Fibroblast of the conjunctiva (primary cell): Measurements from ENCODE around the gene STX1B.

Source experiments
- DNase-seq: peaks from one replicate; pipeline ENCODE4 v3.0.0-alpha.2; 2010; ENCODE audit warnings: low read depth

STX1B gene

GRCh38 chr16:30979170-30980022 lies 31.0 kb downstream of the STX1B start:
- no peak for DNase-seq

GRCh38 chr16:30977502-30977901 lies 32.9 kb downstream of the STX1B start:
- DNase-seq: no peak

DNA sequence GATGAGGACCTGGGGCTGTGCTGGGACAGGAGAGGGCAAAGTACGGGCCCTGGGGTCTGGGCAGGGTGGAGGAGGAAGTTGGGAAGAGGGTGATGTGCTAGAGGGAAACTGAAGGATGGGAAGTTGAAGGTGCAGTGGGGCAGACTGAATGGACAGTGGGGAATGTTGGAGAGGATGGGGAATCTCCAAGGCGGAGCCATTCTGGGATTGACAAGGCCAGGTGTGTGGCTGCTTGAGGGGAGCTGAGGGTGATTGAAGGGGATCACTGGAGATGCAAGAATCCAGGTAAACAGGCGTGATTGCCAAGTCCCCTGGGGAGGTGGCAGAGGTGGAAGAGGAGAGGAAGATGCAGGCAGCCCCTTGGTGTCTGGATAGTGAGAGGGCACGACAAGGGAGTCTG lies 34.0 kb downstream of the STX1B start:
- DNase-seq: no peak

GRCh38 chr16:30974348-30974747 lies 36.1 kb downstream of the STX1B start:
- no peak for DNase-seq

DNA sequence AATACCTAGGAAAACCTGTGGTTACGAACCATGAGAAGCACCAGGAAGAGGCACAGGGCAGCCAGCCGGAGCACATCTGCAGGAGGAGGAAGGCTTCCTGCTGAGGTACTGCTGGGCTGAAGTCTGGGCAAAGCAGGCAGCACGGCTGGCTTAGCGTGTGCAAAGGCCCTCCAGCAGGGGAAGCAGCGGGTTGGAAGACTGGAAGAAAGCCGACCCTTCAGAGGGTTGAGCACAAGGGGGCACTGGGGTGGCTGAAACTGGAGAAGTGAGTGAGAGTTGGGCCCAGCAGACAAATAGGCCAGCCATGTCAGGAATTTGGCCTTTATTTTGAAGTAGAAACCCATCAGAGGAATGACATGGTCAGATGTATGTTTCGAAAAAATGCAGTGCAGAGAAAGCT lies 37.6 kb downstream of the STX1B start:
- no peak for DNase-seq

- DNase-seq: no peak
Measured at GRCh38 chr16:30971298-30971697, 39.1 kb downstream of the STX1B start.

DNA sequence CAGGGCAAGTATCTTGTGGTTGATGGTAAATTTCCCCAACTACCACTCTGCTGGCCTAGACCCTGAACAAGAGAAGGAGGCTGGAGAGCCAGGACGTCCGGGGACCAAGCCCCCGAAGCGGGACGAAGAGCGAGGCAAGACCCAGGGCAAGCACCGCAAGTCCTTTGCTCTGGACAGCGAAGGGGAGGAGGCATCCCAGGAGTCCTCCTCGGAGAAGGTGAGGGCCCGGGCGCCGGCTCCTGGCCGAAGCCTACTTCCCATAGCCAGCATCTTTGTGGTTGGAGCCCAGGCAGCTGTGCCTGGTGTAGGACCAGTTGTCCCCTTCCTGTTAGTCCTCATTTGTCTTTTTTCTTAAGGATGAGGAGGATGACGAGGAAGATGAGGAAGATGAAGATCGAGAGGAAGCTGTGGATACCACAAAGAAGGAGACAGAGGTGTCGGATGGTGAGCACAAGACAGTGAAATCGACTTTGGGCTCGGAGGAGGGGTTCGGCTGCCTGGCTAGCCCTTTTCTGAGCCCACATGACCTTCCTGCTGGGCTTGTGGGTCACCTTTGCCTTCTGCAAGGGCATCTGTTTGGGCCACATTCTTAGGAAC lies 41.1 kb downstream of the STX1B start:
- no peak for DNase-seq

DNA sequence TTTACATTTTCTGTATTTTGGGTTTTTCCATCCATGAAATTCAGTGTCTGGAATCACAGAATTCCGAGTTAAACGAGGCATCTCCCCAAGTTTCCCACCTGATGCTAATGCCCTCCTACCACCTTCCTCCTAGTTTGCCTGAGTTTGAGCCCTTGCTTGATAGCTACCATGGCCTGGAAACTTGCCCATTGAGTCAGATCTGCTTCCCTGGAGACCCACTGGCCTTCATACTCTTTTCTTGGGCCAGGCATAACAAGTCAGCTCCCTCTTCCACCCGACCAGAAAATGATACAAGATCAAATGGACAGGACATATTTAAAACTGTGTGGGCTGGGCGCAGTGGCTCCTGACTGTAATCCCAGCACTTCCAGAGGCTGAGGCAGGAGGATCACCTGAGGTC lies 42.6 kb downstream of the STX1B start:
- DNase-seq: no peak

GRCh38 chr16:30966033-30966619 lies 44.3 kb downstream of the STX1B start:
- DNase-seq: no peak

GRCh38 chr16:30965436-30965835 lies 45.0 kb downstream of the STX1B start:
- DNase-seq: no peak

GRCh38 chr16:30964574-30965226 lies 45.7 kb downstream of the STX1B start:
- DNase-seq: no peak

DNA sequence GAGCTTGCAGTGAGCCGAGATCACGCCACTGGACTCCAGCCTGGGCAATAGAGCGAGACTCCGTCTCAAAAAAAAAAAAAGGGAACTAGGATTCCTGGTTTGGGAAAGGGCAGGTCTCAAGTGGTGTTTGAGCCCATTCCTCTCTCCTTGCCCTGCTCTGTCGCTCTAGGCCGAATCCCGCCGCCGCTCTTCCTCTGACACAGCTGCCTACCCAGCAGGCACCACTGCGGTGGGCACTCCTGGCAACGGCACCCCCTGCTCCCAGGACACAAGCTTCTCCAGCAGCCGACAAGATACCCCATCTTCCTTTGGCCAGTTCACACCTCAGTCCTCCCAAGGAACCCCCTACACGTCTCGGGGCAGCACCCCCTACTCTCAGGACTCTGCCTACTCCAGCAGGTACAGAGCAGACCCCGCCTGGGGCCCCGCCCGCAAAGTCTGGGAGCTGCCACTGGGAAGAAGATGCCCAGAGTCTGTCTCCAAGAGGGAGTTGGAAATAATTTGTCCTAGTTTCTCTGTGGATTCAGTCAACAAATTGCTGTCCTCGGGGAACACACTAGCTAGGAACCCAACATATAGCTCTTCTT lies 46.4 kb downstream of the STX1B start:
- DNase-seq: no peak

GRCh38 chr16:30961384-30961783 lies 49.1 kb downstream of the STX1B start:
- no peak for DNase-seq

DNA sequence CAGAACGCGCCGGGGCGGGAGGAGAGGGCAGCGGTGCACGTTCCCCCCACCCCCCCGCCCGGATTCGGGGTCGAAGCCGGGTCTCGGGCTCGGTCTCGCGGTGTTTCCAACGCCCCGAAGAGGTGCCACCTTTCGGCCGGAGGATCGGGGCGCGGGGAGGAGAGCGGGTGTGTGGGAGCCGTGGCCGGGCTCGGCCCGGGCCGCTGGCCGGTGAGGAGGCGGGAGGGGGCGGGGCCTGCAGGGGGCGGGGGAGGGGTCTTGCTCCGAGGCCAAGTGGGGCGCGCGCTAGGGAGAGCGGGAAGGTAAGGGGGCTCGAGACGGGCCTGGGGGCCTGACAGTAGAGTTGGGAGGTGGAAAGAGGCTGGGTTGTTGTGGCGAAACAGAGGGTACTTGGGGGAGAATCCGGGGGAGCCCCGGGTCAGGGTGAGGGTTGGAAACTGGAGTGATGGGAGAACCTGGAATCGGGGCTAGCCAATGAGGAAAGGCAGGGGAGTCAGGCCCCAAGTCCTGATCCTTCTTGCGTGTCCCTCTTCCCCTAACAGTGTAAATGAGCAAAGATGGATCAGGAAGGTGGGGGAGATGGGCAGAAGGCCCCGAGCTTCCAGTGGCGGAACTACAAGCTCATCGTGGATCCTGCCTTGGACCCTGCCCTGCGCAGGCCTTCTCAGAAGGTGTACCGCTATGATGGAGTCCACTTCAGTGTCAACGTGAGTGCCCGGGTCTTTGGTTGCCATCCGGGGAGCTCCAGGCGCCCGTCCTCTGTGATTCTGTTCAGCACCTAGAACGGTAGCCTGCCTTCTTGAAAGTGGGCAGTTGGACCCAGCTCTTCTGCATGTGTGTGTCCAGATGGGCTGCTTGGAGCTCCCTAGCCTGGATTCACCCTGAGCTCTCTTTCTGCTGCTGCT lies 52.0 kb downstream of the STX1B start:
- no peak for DNase-seq

DNA sequence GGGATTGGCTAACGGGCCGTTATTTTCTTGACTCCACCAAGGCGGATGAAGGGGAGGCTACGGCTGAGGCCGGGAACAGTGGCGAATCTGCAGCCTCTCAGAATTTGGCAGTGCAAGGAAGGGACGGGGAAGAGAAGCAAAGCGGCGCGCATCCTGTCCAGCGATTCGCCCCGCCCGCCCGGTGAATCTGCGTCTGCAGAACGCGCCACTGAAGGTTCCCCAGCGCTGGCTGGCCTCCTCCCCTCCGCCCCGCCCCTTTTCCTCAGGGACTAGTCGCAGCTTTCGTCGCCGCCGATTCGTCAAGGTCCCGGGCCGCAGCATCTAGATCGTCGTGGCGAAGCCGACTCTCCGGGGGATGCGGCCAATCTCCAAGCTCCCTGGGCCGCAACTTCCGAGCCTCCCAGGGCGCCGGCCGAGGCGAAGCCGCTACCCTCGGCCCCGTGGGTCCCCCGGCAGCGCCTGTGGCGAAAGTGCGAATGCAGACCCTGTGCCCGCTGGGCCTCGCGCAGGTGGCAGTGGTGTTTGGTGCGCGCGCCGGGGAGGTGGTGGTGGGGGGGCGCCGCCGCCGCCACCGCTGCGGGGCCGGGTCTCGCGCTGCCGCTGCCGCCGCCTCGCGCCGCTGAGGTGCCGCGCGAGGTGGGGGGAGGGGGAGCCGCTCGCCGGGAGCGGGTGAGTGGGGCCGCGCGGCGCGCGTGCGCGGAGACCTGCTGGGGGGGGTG lies 52.8 kb downstream of the STX1B start, which contains the start of gene SETD1A:
TSS of gene SETD1A (plus strand) at position 299 of the 719 bp plus-strand sequence. CDS start 978 bp downstream, outside the sequence.
- DNase-seq: peak; percentile 92

DNA sequence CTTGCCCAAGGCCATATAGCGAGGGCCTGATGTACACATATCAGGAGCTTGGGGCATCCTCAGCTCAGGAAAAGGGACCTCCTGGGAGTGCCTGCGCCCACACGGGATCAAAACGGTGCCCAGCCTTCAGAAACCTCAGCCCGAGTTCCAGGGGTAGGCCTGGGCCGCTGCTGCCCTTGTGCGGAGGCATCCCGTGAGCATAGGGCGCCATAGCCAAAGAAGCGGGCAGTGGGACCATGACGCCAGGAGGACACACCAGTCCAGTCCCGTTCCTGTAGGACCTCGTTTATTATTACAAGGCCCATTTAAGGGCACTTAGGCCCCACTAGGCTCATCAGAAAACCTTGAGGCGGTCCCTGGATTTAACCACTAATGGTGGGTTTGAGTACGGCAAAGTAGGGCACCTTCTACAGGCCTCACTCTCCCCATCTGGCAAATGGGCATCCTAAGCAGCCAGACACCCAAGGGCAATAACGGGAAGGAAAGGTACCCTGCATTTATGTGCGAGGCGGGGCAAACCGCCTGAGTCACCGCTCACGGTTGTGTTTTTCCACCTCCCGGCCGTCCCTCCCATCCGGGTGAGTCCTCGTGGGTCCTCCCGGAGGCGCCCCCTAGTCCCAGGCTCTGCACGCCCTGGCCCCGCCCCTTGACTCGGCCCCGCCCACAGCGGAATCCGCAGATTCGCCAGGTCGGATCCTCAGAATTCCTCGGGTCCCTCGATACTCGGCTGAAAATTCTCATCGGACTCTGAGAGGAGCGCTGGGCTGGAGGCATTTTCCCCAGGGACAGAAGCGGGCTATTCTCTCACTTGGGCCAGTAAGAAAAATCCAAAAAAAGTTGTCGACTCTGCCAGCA lies 53.6 kb downstream of the STX1B start:
- DNase-seq: peak; percentile 61

DNA sequence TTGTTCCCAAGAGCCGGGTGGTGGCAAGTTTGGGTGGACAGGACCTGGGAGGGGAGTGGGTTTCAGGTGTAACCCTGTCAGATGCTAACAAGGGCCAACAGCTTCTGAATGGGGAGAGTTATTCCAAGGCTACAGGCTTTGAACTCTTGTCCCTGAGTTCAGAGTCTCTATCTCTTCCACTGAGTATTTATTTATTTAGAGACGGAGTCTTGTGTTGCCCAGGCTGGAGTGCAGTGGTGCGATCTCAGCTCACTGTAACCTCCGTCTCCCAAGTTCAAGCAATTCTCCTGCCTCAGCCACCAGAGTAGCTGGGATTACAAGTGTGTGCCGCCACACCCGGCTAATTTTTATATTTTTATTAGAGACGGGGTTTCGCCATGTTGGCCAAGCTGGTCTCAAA lies 55.4 kb downstream of the STX1B start:
- no peak for DNase-seq

- DNase-seq: peak; percentile 72
Measured at GRCh38 chr16:30953511-30954124, 56.8 kb downstream of the STX1B start.

DNA sequence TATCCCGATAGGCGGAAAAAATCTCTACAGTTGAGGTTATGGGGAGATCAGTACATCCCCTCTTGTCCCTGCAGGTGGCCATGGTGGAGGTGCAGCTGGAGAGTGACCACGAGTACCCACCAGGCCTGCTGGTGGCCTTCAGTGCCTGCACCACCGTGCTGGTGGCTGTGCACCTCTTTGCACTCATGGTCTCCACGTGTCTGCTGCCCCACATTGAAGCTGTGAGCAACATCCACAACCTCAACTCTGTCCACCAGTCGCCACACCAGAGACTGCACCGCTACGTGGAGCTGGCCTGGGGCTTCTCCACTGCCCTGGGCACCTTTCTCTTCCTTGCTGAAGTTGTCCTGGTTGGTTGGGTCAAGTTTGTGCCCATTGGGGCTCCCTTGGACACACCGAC lies 57.3 kb downstream of the STX1B start:
- no peak for DNase-seq
